HEK293 (cell line): Measurements from ENCODE around the gene CNN1.
"Not testable (repeated sequence)": the region's sequence is repeated elsewhere in the genome, so short reads cannot be mapped to it uniquely, and the experiment has no call there.

ENCODE experiments used
- CTCF ChIA-PET: fragments of 350-600 bp; formaldehyde crosslinking; extraction: SDS; loops from one replicate; lab custom pipeline; 2021; ENCODE audit warnings: antibody characterized with exemption; lab: Yijun Ruan, JAX
- POLR2A ChIA-PET: fragments of 300-600 bp; formaldehyde crosslinking; extraction: SDS; loops from one replicate; lab custom pipeline; 2020; ENCODE audit warnings: antibody characterized with exemption, inconsistent platforms; lab: Yijun Ruan, JAX
- H3K27ac ChIP-seq: fragments of 200-500 bp; sonication (Bioruptor generic); 2 replicates; pipeline ENCODE4 v1.5.1; 2014; ENCODE audit warnings: low read depth, low read length, control low read depth, inconsistent platforms; ENCODE audit errors: extremely low read depth
- H3K36me3 ChIP-seq, 2 experiments: fragments of 200-500 bp in 1 of 2; sonication (Bioruptor generic) in 1 of 2; 1 replicate in 1 of 2; 2 replicates in 1 of 2; pipeline ENCODE4 v1.5.1; 2014 to 2017; ENCODE audit warnings: inconsistent platforms in 2 of 2, low read length in 2 of 2; ENCODE audit not compliant: control insufficient read depth in 2 of 2, insufficient read depth in 1 of 2
- H3K4me1 ChIP-seq: fragments of 200-500 bp; sonication (Bioruptor generic); 2 replicates; pipeline ENCODE4 v1.5.1; 2014; ENCODE audit warnings: mild to moderate bottlenecking, low read length, inconsistent platforms; ENCODE audit not compliant: control insufficient read depth, insufficient read depth
- H3K4me3 ChIP-seq: 2 replicates; pipeline ENCODE4 v1.5.1; 2011; ENCODE audit warnings: low read depth, mild to moderate bottlenecking, control low read depth, low read length, moderate library complexity
- H3K9me3 ChIP-seq: fragments of 200-500 bp; sonication (Bioruptor generic); 2 replicates; pipeline ENCODE4 v1.5.1; 2014; ENCODE audit warnings: low read depth, low read length, inconsistent platforms; ENCODE audit not compliant: control insufficient read depth, insufficient read depth
- AEBP2 ChIP-seq: fragments of 450-650 bp; formaldehyde crosslinking; IDR thresholded peaks from 2 replicates; pipeline ENCODE4 v1.5.1; 2016; ENCODE audit warnings: missing biosample characterization, missing genetic modification characterization, borderline replicate concordance
- ELK4 ChIP-seq: IDR thresholded peaks from 2 replicates; pipeline ENCODE4 v1.6.1; 2011; ENCODE audit warnings: mild to moderate bottlenecking, low read depth, low read length, borderline replicate concordance
- FEZF1 ChIP-seq: fragments of 450-650 bp; formaldehyde crosslinking; IDR thresholded peaks from 2 replicates; pipeline ENCODE4 v1.5.1; 2016; ENCODE audit warnings: missing biosample characterization, missing genetic modification characterization
- HIC1 ChIP-seq: fragments of 450-650 bp; formaldehyde crosslinking; IDR thresholded peaks from 2 replicates; pipeline ENCODE4 v1.5.1; 2016; ENCODE audit warnings: missing biosample characterization, missing genetic modification characterization
- KLF10 ChIP-seq: fragments of 450-650 bp; IDR thresholded peaks from 2 replicates; pipeline ENCODE4 v1.5.1; 2018; ENCODE audit warnings: missing biosample characterization, mild to moderate bottlenecking, missing genetic modification characterization
- KLF7 ChIP-seq: fragments of 450-650 bp; formaldehyde crosslinking; IDR thresholded peaks from 2 replicates; pipeline ENCODE4 v1.5.1; 2016; ENCODE audit warnings: missing biosample characterization, missing genetic modification characterization, borderline replicate concordance
- ZNF148 ChIP-seq: fragments of 450-650 bp; formaldehyde crosslinking; IDR thresholded peaks from 2 replicates; pipeline ENCODE4 v1.5.0; 2017; ENCODE audit warnings: missing biosample characterization, missing genetic modification characterization, borderline replicate concordance
- ZNF155 ChIP-seq: fragments of 450-650 bp; formaldehyde crosslinking; IDR thresholded peaks from 2 replicates; pipeline ENCODE4 v1.5.1; 2016; ENCODE audit warnings: missing biosample characterization, missing genetic modification characterization
- ZNF169 ChIP-seq: fragments of 450-650 bp; formaldehyde crosslinking; IDR thresholded peaks from 2 replicates; pipeline ENCODE4 v1.5.1; 2016; ENCODE audit warnings: missing biosample characterization, missing genetic modification characterization
- ZNF174 ChIP-seq: fragments of 450-650 bp; formaldehyde crosslinking; IDR thresholded peaks from 2 replicates; pipeline ENCODE4 v1.5.0; 2017; ENCODE audit warnings: missing biosample characterization, mild to moderate bottlenecking, missing genetic modification characterization
- ZNF211 ChIP-seq: fragments of 450-650 bp; formaldehyde crosslinking; IDR thresholded peaks from 2 replicates; pipeline ENCODE4 v1.5.1; 2016; ENCODE audit warnings: low read depth, missing biosample characterization, missing genetic modification characterization
- ZNF354C ChIP-seq: fragments of 450-650 bp; formaldehyde crosslinking; IDR thresholded peaks from 2 replicates; pipeline ENCODE4 v1.5.1; 2016; ENCODE audit warnings: missing biosample characterization, missing genetic modification characterization, low read depth, borderline replicate concordance
- ZNF362 ChIP-seq: fragments of 450-650 bp; formaldehyde crosslinking; IDR thresholded peaks from 2 replicates; pipeline ENCODE4 v1.5.1; 2016; ENCODE audit warnings: missing biosample characterization, missing genetic modification characterization
- ZNF37A ChIP-seq: fragments of 450-650 bp; IDR thresholded peaks from 2 replicates; pipeline ENCODE4 v1.5.1; 2018; ENCODE audit warnings: missing biosample characterization, missing genetic modification characterization
- ZNF624 ChIP-seq: fragments of 450-650 bp; formaldehyde crosslinking; IDR thresholded peaks from 2 replicates; pipeline ENCODE4 v1.5.1; 2017; ENCODE audit warnings: missing biosample characterization, missing genetic modification characterization

CNN1 gene

GRCh38 chr19:11565649-11565980 lies 27.0 kb downstream of the CNN1 start:
- H3K36me3 ChIP-seq, H3K9me3 ChIP-seq, H3K27ac ChIP-seq, H3K4me1 ChIP-seq, CTCF ChIA-PET, POLR2A ChIA-PET, H3K4me3 ChIP-seq: not testable (repeated sequence)
- peak; percentile 46; the same call in 1 of the 2 replicates for TF ChIP-seq ZNF362 (tag by site-specific recombination)

- TF ChIP-seq ZNF211 (no peak), ZNF354C (tag by site-specific recombination) (no peak), ZNF148 (tag by site-specific recombination) (no peak), KLF10 (tag by site-specific recombination) (no peak), AEBP2 (tag by site-specific recombination) (no peak), ZNF624 (tag by site-specific recombination) (no peak), FEZF1 (no peak), KLF7 (tag by site-specific recombination) (no peak), ZNF155 (tag by site-specific recombination) (no peak), ZNF174 (tag by site-specific recombination) (no peak), ELK4 (no peak), ZNF37A (tag by site-specific recombination) (no peak), HIC1 (tag by site-specific recombination) (no peak), ZNF169 (tag by site-specific recombination) (no peak)
Observed at GRCh38 chr19:11566164-11566563, 27.5 kb downstream of the CNN1 start.

More at GRCh38 chr19:11566164-11566563, 27.5 kb downstream of the CNN1 start:
- no peak overlapping the region for H3K27ac ChIP-seq
- no peak overlapping the region for H3K4me3 ChIP-seq
- no peaks in the 10 kb centered on the region for H3K4me1 ChIP-seq
- no peaks in the 10 kb centered on the region for H3K9me3 ChIP-seq
- ChIA-PET CTCF (interaction anchor here (0.6 kb wide), 1 partner anchor 19 kb away, joined by 3 read pairs; no protein-coding TSS in a partner anchor), POLR2A (interaction anchor here (0.6 kb wide), 1 partner anchor 28 kb away, joined by 3 read pairs; no protein-coding TSS in a partner anchor)
- no peaks in the 10 kb centered on the region for H3K36me3 ChIP-seq
